Chondrocyte (in vitro differentiated cells): Measurements from ENCODE around the gene NDUFAF7. TPM values are rescaled to one million over a fixed set of nuclear protein-coding genes. Genes with fewer than 3 reads are reported as not detected.

Experiments used
- total RNA-seq: library from RNA; stranded (reverse); gene quantifications from 3 replicates; pipeline ENCODE4 v1.2.1, GENCODE V29; 2021

Gene NDUFAF7
- total RNA-seq, 1 donor from 2014 or later: 15.7 TPM

Other genes starting within 250 kb of the NDUFAF7 start
- 15.1 to 19.6 TPM (median 17.0 TPM) in 3 replicates for gene HEATR5B, start 147.3 kb upstream of the NDUFAF7 start, total RNA-seq
- 6.4 to 9.0 TPM (median 7.0 TPM) in 3 replicates for gene GPATCH11, start 147.1 kb upstream of the NDUFAF7 start, total RNA-seq
- gene EIF2AK2, start 74.7 kb upstream of the NDUFAF7 start, total RNA-seq: 46.4 to 57.5 TPM (median 50.4 TPM) in 3 replicates
- gene SULT6B1, start 43.0 kb upstream of the NDUFAF7 start, total RNA-seq: not detected in 3 replicates
- not detected in 3 replicates for gene CEBPZOS, start 35.2 kb upstream of the NDUFAF7 start, total RNA-seq
- gene CEBPZ, start 62 bp upstream of the NDUFAF7 start, total RNA-seq: 30.4 to 45.6 TPM (median 31.1 TPM) in 3 replicates
- 40.2 to 45.4 TPM (median 43.8 TPM) in 3 replicates for gene PRKD3, start 93.2 kb downstream of the NDUFAF7 start, total RNA-seq
- 0.67 to 1.2 TPM in 2 of 3 replicates, not detected in the other for gene QPCT, start 113.0 kb downstream of the NDUFAF7 start, total RNA-seq